H54 (cell line): ENCODE data around the gene UTS2.

ENCODE experiments used
- DNase-seq: peaks from one replicate; pipeline ENCODE4 v3.0.0; 2011; ENCODE audit warnings: low spot score, mixed read lengths; ENCODE audit not compliant: insufficient read length
- FAIRE-seq: peaks from 3 replicates; lab custom pipeline; 2011; peaks lifted over from hg19 to GRCh38; lab: Jason Lieb, UNC
- POLR2A ChIP-seq: IDR thresholded peaks from 2 replicates; pipeline ENCODE4 v1.6.1; 2011; ENCODE audit warnings: low read depth, mild to moderate bottlenecking, low read length

Gene UTS2

DNA sequence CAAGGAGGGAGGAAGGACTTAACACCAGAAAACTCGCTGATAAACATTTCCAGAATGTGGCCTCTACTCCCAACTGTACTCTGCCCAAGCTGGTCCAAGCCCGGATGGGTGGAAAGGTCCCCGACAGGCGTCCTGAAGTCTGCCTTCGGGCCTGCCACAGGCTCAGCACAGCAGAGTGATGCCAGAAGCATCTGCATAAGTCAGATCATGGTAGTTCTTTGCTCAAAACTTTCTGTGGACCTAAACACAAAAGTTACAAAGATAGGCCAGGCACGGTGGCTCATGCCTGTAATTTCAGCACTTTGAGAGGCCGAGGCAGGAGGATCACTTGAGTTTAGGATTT, 790 bp upstream of the UTS2 start:
- DNase-seq, result no peak
- no peak for TF ChIP-seq POLR2A
- FAIRE-seq, result no peak

GRCh38 chr1:7850786-7851185, 2.1 kb downstream of the UTS2 start:
- no peak for TF ChIP-seq POLR2A
- FAIRE-seq, result no peak
- DNase-seq, result no peak

- DNase-seq (no peak), FAIRE-seq (no peak)
- no peak for TF ChIP-seq POLR2A
These were observed 5.3 kb downstream of the UTS2 start for GRCh38 chr1:7847599-7847998.

DNA sequence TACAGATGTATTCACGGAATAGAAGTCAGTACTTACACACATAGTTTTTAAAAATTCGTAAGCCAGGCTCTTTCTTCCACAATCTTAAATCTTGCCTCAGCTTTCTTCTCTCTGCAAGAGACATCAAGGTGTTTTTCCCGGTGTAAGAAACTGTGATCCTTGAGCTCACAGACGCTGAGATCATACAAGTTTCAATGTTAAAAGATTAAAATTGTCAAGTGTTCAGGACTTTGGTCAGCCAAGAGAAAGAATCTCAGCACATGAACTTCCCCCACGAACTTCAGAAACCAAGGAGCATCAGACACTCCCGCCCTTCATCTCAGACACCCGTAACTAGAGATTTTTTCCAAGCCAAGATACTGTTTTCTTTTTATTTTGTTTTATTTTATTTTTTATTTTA, 6.2 kb downstream of the UTS2 start:
- no peak for DNase-seq
- no peak for FAIRE-seq
- no peak for TF ChIP-seq POLR2A

DNA sequence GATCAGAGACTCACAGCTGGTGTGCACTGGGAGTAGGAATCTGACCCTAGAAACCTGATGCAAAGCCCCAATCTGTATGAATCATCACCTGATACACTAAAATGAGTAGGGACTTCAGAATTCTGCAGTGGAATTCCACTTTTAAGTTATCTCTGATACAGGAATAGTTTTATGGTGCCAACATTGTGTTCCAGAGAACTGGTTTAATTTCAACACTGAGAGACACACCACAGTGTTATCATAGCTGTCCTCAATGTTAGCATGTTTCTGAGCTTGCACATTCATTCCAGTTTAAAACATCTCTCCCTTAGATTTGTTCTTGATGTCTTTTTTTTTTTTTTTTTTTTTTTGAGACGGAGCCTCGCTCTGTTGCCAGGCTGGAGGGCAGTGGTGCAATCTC, 7.1 kb downstream of the UTS2 start:
- FAIRE-seq (no peak), DNase-seq (no peak)
- no peak for TF ChIP-seq POLR2A

DNA sequence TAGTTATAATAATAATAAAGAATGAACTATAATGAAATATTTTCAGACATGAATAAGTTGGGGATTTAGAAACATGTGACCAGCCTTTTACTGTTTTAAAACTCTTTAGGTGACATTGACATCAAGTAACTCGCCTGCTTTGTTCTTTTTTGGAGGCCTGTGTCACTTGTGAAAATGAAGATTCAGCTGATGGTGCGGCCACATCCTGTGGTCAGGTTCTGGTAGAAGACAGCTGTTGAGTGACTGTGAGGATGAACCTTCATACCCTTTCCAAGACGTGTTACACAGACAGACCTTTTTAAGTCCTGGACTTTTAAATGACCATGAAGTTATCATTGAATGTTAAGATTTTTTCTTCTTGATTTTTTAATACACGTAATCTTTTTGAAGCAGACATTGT, 10.3 kb downstream of the UTS2 start:
- DNase-seq (no peak), FAIRE-seq (no peak)
- TF ChIP-seq POLR2A, result no peak

DNA sequence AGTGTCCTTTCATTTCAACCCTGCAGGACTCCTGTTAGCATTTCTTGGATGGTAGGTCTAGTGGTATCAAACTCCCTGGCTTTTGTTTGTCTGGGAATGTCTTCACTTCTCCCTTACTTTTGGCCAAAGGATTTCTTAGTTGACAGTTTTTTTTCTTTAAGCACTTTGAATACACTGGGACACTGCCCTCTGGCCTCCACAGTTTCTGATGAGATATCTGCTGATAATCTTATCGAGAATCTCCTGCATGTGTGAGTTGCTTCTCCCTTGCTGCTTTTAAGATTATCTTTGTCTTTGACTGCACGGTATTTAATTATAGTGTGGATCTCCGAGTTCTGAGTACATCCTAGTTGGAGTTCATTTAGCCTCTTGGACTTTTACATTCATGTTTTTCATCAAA, 13.3 kb downstream of the UTS2 start:
- DNase-seq, result no peak
- TF ChIP-seq POLR2A, result no peak
- FAIRE-seq, result no peak

- TF ChIP-seq POLR2A, result no peak
- FAIRE-seq (no peak), DNase-seq (no peak)
These were observed 14.2 kb downstream of the UTS2 start for GRCh38 chr1:7838714-7839113.

GRCh38 chr1:7833035-7833434, 19.8 kb downstream of the UTS2 start:
- FAIRE-seq (no peak), DNase-seq (no peak)
- no peak for TF ChIP-seq POLR2A

- no peak for TF ChIP-seq POLR2A
- DNase-seq (no peak), FAIRE-seq (no peak)
These were observed 21.4 kb downstream of the UTS2 start for GRCh38 chr1:7831458-7831857.

DNA sequence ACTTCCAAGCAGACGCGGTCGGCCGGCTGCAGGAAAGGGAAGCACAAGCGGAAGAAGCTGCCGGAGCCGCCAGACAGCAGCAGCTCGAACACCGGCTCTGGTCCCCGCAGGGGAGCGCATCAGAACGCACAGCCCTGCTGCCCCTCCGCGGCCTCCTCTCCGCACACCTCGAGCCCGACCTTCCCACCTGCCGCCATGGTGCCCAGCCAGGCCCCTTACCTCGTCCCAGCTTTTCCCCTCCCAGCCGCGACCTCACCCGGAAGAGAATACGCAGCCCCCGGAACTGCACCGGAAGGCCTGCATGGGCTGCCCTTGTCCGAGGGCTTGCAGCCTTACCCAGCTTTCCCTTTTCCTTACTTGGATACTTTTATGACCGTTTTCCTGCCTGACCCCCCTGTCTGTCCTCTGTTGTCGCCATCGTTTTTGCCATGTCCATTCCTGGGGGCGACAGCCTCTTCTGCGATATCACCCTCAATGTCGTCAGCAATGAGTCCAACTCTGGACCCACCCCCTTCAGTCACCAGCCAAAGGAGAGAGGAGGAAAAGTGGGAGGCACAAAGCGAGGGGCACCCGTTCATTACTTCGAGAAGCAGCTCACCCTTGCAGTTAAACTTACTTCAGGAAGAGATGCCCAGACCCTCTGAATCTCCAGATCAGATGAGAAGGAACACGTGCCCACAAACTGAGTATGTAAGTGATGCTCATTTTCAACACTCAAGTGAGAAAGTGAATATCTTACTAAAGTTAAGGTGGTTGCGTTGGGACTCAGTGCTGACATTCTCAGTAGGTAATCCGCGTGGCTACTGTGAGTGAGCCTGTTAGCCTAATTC, 25.5 kb downstream of the UTS2 start:
- DNase-seq (no peak), FAIRE-seq (no peak)
- TF ChIP-seq POLR2A, result no peak

DNA sequence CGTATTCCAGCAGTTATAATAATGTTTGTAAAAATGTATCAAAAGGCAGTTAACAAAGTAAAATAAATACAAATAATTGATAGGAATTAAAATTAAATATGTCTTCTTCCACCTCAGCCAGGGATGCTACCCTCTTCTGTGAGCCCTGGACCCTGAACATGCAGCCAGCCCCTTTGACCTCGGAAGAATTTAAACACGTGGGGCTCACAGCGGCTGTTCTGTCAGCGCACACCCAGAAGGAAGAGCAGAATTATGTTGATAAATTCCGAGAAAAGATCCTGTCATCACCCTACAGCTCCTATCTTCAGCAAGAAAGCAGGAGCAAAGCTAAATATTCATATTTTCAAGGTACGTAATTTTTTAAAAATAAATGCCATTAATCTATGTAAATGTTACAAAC, 26.5 kb downstream of the UTS2 start:
- TF ChIP-seq POLR2A, result no peak
- FAIRE-seq (no peak), DNase-seq (no peak)

DNA sequence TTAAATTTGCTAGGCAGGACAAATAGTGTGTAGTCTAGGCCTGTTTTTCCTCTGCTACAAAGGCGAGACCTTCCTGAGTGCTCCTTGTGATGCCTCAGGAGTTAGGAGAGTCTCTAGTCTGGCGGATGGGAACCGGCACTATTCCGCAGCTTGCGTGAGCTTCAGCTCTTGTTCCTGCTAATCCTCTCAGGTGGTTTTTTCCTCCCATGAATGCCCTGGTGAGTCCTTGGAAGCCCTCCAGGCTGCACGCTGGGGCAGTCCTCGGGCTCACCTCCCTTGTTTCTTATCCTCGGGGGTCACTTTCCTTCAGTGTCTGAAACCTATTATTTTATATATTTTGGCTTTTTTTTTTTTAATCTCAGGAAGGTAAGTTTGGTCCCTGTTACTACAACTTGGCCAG, 28.2 kb downstream of the UTS2 start:
- FAIRE-seq (no peak), DNase-seq (no peak)
- TF ChIP-seq POLR2A, result no peak

GRCh38 chr1:7821282-7821681, 31.6 kb downstream of the UTS2 start:
- FAIRE-seq, result no peak
- TF ChIP-seq POLR2A, result no peak

GRCh38 chr1:7813677-7814373, 39.0 kb downstream of the UTS2 start:
- no peak for TF ChIP-seq POLR2A
- no peak for DNase-seq
- FAIRE-seq, result no peak

More at GRCh38 chr1:7821282-7821681, 31.6 kb downstream of the UTS2 start:
- no peak for DNase-seq
